ENCODE results near the gene ARID1B.

DNA sequence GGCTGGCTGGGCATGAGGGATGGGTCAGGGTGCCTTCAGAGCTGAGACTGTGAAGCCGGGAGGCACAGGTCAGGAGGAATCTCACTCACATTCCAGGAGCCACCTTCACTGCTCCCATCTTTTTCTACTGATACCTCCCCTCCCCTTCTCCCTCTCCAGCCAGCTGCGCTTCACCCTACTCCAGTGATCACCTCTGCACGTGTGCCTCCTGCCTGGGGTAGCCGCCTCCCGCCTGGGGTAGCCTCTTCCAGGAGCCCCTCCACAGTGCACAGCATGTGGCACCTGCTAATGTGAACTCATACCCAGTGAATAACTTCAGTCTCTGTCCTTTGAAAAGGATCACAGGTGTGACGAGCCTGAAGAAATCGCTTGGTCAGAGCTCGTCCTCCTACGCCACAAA lies 313.6 kb downstream of the ARID1B start:
- TF ChIP-seq, protein P1, sequence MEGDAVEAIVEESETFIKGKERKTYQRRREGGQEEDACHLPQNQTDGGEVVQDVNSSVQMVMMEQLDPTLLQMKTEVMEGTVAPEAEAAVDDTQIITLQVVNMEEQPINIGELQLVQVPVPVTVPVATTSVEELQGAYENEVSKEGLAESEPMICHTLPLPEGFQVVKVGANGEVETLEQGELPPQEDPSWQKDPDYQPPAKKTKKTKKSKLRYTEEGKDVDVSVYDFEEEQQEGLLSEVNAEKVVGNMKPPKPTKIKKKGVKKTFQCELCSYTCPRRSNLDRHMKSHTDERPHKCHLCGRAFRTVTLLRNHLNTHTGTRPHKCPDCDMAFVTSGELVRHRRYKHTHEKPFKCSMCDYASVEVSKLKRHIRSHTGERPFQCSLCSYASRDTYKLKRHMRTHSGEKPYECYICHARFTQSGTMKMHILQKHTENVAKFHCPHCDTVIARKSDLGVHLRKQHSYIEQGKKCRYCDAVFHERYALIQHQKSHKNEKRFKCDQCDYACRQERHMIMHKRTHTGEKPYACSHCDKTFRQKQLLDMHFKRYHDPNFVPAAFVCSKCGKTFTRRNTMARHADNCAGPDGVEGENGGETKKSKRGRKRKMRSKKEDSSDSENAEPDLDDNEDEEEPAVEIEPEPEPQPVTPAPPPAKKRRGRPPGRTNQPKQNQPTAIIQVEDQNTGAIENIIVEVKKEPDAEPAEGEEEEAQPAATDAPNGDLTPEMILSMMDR (IDR thresholded peaks at IDR 0.05), result no peak
- no peak for TF ChIP-seq EZH2 (IDR thresholded peaks at IDR 0.05; ENCODE audit: borderline replicate concordance, insufficient read depth, low read depth, low read length, poor library complexity, severe bottlenecking)
